K562 (cell line): ENCODE measurements around the gene CRY2. TPM values are rescaled to one million over a fixed set of nuclear protein-coding genes. Genes with fewer than 3 reads are reported as not detected.

Experiments
- DIDO1 ChIP-seq: fragments of 450-650 bp; IDR thresholded peaks from 2 replicates; pipeline ENCODE4 v1.6.1; 2016; ENCODE audit warnings: low read depth, missing biosample characterization, missing genetic modification characterization
- ETV6 ChIP-seq, 3 experiments: fragments of 150-350 bp in 1 of 3; sonication (generic) in 1 of 3; formaldehyde crosslinking in 1 of 3; IDR thresholded peaks; 2 replicates each; pipeline versions ENCODE4 v1.6.1 to v1.8.0; 2014 to 2022; ENCODE audit warnings: borderline replicate concordance in 2 of 3, low read depth in 2 of 3, antibody characterized with exemption in 1 of 3, low read length in 1 of 3, mild to moderate bottlenecking in 1 of 3, missing genetic modification reagents in 1 of 3
- FOXP4 ChIP-seq: sonication (generic); formaldehyde crosslinking; IDR thresholded peaks from 2 replicates; pipeline ENCODE4 v1.8.0; 2022; ENCODE audit warnings: mild to moderate bottlenecking, missing genetic modification reagents, borderline replicate concordance
- GABPA ChIP-seq: fragments of 200-800 bp; sonication (Bioruptor generic); conservative IDR thresholded peaks from 2 replicates; pipeline ENCODE4 v1.6.1; 2016; ENCODE audit warnings: low read depth, missing genetic modification characterization, missing compliant biosample characterization
- LARP7 ChIP-seq: fragments of 450-650 bp; IDR thresholded peaks from 2 replicates; pipeline ENCODE4 v1.6.1; 2016
- MED1 ChIP-seq: sonication (generic); formaldehyde crosslinking; IDR thresholded peaks from 2 replicates; pipeline ENCODE4 v1.8.1; 2023; ENCODE audit warnings: missing genetic modification reagents, borderline replicate concordance
- NR0B1 ChIP-seq: fragments of 450-650 bp; IDR thresholded peaks from one replicate; pipeline ENCODE4 v1.6.1; 2018; ENCODE audit warnings: mild to moderate bottlenecking, moderate library complexity; ENCODE audit not compliant: partially characterized antibody
- NR2C1 ChIP-seq, 2 experiments: fragments of 450-650 bp; IDR thresholded peaks; 2 replicates each; pipeline ENCODE4 v1.6.1; 2017; ENCODE audit warnings: mild to moderate bottlenecking in 2 of 2, antibody characterized with exemption in 1 of 2, inconsistent platforms in 1 of 2, missing compliant biosample characterization in 1 of 2, missing genetic modification characterization in 1 of 2
- POLR2AphosphoS5 ChIP-seq: IDR thresholded peaks from 2 replicates; pipeline ENCODE4 v1.6.1; 2011; ENCODE audit warnings: mild to moderate bottlenecking, low read depth, low read length, moderate library complexity; ENCODE audit not compliant: control insufficient read depth, insufficient read depth
- PREB ChIP-seq: sonication (generic); formaldehyde crosslinking; IDR thresholded peaks from 2 replicates; pipeline ENCODE4 v1.8.1; 2023; ENCODE audit warnings: mild to moderate bottlenecking, missing genetic modification reagents
- PRMT5 ChIP-seq: sonication (generic); formaldehyde crosslinking; IDR thresholded peaks from 2 replicates; pipeline ENCODE4 v1.5.0; 2020; ENCODE audit warnings: missing genetic modification reagents
- PTRF ChIP-seq: fragments of 450-650 bp; IDR thresholded peaks from 2 replicates; pipeline ENCODE4 v1.6.1; 2016; ENCODE audit warnings: mild to moderate bottlenecking, missing genetic modification characterization, missing compliant biosample characterization
- RHOXF2B ChIP-seq: fragments of 250-450 bp; sonication (Bioruptor Pico); conservative IDR thresholded peaks from 2 replicates; pipeline ENCODE4 v1.5.1; 2021
- SAP30 ChIP-seq: fragments of 200-600 bp; sonication (generic); IDR thresholded peaks from 2 replicates; pipeline ENCODE4 v1.6.1; 2012; ENCODE audit warnings: borderline replicate concordance, low read depth, mild to moderate bottlenecking, moderate library complexity, low read length, control low read depth, inconsistent platforms; ENCODE audit not compliant: insufficient read depth, poor library complexity, severe bottlenecking
- SMARCA4 ChIP-seq: fragments of 450-650 bp; IDR thresholded peaks from 2 replicates; pipeline ENCODE4 v1.6.1; 2016
- SREBF1 ChIP-seq: fragments of 150-350 bp; IDR thresholded peaks from 2 replicates; pipeline ENCODE4 v1.6.1; 2014; ENCODE audit warnings: antibody characterized with exemption, low read depth, low read length, borderline replicate concordance
- ZFX ChIP-seq: sonication (generic); formaldehyde crosslinking; IDR thresholded peaks from 2 replicates; pipeline ENCODE4 v1.8.0; 2022; ENCODE audit warnings: mild to moderate bottlenecking, missing genetic modification reagents, moderate library complexity
- ZNF511 ChIP-seq: sonication (generic); formaldehyde crosslinking; IDR thresholded peaks from 2 replicates; pipeline ENCODE4 v1.8.0; 2022; ENCODE audit warnings: mild to moderate bottlenecking, missing genetic modification reagents
- ZNF639 ChIP-seq, 2 experiments: fragments of 200-800 bp in 1 of 2; sonication (Bioruptor generic) in 1 of 2; sonication (generic) in 1 of 2; formaldehyde crosslinking in 1 of 2; IDR thresholded peaks in 1 of 2; conservative IDR thresholded peaks in 1 of 2; 2 replicates each; pipeline versions ENCODE4 v1.5.0 to v1.6.1; 2016 to 2020; ENCODE audit warnings: missing compliant biosample characterization in 1 of 2, missing genetic modification characterization in 1 of 2, missing genetic modification reagents in 1 of 2
- polyA plus RNA-seq, 8 experiments: library from polyadenylated mRNA; depleted of rRNA in 4 of 8; stranded (reverse) in 5 of 8; unstranded in 3 of 8; fragments of >200 nt; fragmentation: Nextera tagmentation in 2 of 8; fragmentation: Illumina TruSeq in 1 of 8; extraction: Ambion mirVana in 2 of 8; extraction: Trizol in 1 of 8; gene quantifications; 2 replicates each; pipeline versions ENCODE4 v1.2.1 to v1.2.3, GENCODE V29; 2011 to 2014; ENCODE audit warnings: inconsistent platforms in 1 of 8, missing spikeins in 1 of 8
- total RNA-seq, 7 experiments: library from RNA; depleted of rRNA in 6 of 7; stranded (reverse); fragments of >200 nt in 6 of 7; fragmentation: Illumina TruSeq in 2 of 7; extraction: Trizol in 2 of 7; gene quantifications; 2 replicates each; pipeline versions ENCODE4 v1.2.1 to v1.2.3, GENCODE V29; 2011 to 2021; ENCODE audit warnings: low replicate concordance in 1 of 7

CRY2 gene
- total and polyA plus RNA-seq, 9 of the 15 experiments (the other 6 are each of a cell fraction or from before 2014, with no cell fraction given), result 2.3 to 23.9 (median 14.8) TPM

- TF ChIP-seq FOXP4, result peak; percentile 60; the same call in 1 of the 2 replicates
- no peak for TF ChIP-seq PTRF
- TF ChIP-seq LARP7, result no peak
- TF ChIP-seq POLR2AphosphoS5, result peak; percentile 86
- no peak for TF ChIP-seq SAP30
- TF ChIP-seq ZNF639 (CRISPR knock-in tag; conservative IDR thresholded peaks at IDR 0.05 in 1 of 2, IDR thresholded peaks at IDR 0.05 in 1 of 2), result no peak
- peak; percentile 59; the same call in 1 of the 2 replicates for TF ChIP-seq SMARCA4
- TF ChIP-seq GABPA, result no peak
- no peak for TF ChIP-seq PRMT5 (CRISPR knock-in tag)
- TF ChIP-seq ZFX, result peak; percentile 11; the same call in 1 of the 2 replicates
- TF ChIP-seq SREBF1, result no peak
- no peak for TF ChIP-seq ZNF511 (CRISPR knock-in tag)
- no peak for TF ChIP-seq NR0B1
- no peak for TF ChIP-seq PREB (CRISPR knock-in tag)
- TF ChIP-seq ETV6 (IDR thresholded peaks at IDR 0.05; ENCODE audit: borderline replicate concordance in 1 of 2, low read depth in 2 of 2, low read length in 1 of 2), result no peak
- no peak for TF ChIP-seq ETV6 (CRISPR knock-in tag; IDR thresholded peaks at IDR 0.05; ENCODE audit: borderline replicate concordance)
- TF ChIP-seq MED1 (CRISPR knock-in tag), result no peak
- TF ChIP-seq NR2C1 (IDR thresholded peaks at IDR 0.05), result peak; percentile 91
- peak; percentile 87 for TF ChIP-seq NR2C1 (tag; IDR thresholded peaks at IDR 0.05)
- no peak for TF ChIP-seq DIDO1 (tag)
- TF ChIP-seq RHOXF2B (CRISPR knock-in tag), result no peak
These were observed 57.1 kb downstream of the CRY2 start (continued) for GRCh38 chr11:45904309-45904915.
